ENCODE data around the gene ATP11A. TPM values are rescaled to one million over a fixed set of nuclear protein-coding genes. Genes with fewer than 3 reads are reported as not detected.
"Not testable (repeated sequence)": the region's sequence is repeated elsewhere in the genome, so short reads cannot be mapped to it uniquely, and the experiment has no call there.

Gene ATP11A
- polyA plus RNA-seq, 5 donors = 331 to 490 (median 383) TPM

DNA sequence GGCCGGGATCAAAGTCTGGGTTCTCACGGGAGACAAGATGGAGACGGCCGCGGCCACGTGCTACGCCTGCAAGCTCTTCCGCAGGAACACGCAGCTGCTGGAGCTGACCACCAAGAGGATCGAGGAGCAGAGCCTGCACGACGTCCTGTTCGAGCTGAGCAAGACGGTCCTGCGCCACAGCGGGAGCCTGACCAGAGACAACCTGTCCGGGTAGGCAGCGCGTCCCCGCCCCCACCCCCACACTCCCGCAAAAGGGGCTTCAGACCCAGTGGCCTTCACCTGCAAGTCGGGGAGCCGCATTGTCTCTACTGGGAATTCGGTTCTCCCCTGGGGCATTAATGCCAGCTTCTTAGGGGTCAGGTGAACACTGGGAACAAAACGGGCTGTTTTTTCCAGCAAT lies 164.5 kb downstream of the ATP11A start:
- DNase-seq = no peak

- no peak for DNase-seq
Measured at GRCh38 chr13:112855859-112856258, 166.0 kb downstream of the ATP11A start.

- DNase-seq = no peak
Measured at GRCh38 chr13:112857914-112858490, 168.2 kb downstream of the ATP11A start.

DNA sequence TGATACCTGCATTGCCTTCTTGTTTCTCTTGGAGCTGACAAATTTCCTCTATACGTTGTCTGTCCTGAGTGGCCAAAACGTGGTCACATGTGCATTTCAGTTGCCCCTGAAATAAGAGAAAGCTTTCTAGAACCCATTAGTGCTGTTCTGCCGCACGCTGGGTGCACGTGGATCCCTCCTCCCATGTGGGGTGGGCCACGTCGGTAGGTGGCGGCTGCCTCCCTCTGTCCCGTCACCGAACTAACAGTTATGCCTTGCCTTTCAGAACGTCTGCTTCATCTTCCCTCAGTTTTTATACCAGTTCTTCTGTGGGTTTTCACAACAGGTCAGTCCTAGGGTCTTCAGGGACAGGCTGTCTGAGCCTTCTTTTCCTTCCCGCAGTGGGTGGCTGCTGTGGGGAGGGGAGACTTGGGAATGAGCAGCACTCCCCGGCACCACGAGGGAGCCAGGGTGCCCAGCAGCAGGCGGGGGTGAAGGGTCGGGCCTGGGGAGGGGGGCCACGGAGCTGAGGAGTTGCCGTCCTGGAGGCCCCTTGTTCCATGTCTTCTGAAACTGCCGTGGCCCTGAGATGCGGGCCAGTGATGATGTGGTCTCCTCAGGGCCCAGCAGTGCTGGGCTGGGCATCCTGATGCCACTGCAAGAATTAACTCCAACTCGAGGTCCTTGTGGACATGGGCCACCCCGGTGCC lies 169.4 kb downstream of the ATP11A start:
- DNase-seq = no peak

- DNase-seq = no peak
Measured at GRCh38 chr13:112859817-112860190, 170.0 kb downstream of the ATP11A start.

DNA sequence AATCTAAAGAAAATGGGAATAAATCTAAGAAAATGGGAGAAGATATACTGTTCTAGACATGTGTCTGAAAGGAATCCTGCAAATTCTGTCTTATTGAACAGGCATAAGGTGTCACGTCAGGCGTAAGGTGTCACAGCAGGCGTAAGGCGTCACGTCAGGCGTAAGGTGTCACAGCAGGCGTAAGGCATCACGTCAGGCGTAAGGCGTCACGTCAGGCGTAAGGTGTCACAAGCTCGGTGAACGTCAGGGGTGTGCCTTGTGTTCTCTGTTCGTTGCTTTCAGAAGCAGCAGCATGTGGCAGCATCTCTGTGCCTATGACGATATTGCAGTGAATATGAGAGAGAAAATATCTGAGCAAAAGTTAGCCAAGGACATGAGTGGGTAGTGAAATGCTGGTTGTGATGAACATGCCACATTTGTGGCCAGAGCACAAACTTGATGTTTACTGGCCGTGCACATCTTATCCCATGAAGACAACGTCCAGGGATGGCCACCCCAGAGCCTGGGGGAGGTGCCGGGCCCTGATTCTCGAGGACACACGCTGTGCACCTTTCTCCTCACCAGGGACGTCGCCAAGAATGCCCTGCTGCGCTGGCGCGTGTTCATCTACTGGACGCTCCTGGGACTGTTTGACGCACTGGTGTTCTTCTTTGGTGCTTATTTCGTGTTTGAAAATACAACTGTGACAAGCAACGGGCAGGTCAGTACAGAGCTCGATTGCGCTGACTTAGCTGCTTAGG lies 172.2 kb downstream of the ATP11A start:
- DNase-seq = no peak

- DNase-seq = not testable (repeated sequence)
Measured at GRCh38 chr13:112863356-112863755, 173.5 kb downstream of the ATP11A start.

- not testable (repeated sequence) for DNase-seq
Measured at GRCh38 chr13:112865478-112865877, 175.6 kb downstream of the ATP11A start.

GRCh38 chr13:112867301-112867711 lies 177.5 kb downstream of the ATP11A start:
- no peak for DNase-seq

GRCh38 chr13:112868308-112868707 lies 178.5 kb downstream of the ATP11A start:
- DNase-seq = no peak

DNA sequence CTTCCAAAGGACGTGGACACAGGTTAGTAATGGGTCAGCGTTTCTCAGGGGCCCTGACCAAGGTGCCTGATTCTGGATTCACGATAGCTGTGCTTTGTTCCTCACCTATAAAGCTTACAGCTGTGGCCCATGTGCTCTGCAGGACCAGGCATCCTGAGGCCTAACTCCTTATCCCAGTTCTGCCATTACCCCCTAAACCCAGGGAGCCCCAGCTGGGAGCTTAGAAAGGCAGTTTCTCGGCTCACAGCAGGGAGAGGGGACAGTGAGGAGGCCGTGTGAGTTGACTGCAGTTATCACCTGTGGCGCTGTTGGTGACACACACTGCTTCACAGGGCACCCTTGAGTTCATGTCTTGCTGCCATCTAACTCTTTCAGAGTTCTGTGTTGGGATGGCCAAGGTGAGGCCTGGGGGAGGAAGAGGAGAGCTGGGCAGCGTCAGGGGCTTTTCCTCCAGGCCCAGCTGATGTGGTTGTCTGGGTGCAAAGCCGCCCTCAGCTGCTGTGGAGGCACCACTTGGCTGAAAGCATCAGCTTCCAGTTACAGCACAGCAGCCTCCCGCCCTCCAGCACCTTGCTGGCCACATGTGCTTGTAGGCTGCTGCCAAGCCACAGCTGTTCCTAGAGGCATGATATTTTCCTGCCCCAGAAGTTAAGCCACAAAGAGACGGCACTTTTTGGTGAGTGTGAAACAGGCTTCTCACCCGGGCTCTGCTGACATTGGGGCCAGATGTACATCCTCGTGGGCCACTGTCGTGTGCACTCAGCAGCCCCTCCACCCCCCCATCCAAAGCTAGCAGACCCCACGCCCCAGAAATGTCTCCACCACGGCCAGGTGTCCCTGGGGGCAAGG lies 179.6 kb downstream of the ATP11A start:
- DNase-seq = no peak

DNA sequence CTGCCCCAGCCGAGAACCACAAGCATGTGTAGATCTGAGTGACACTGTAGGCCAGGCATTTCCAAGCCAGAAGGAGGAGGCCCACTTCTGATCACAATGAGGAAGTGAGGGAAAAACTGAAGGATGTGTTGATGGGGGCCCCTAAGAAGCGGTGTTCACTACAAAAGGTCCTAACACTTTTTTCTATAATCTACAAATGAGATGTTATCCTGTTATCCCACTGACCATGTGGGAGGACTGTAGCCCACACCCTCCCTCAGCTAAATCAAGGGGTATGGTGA lies 180.2 kb downstream of the ATP11A start:
- DNase-seq = no peak

GRCh38 chr13:112870737-112871287 lies 181.0 kb downstream of the ATP11A start:
- DNase-seq = no peak

DNA sequence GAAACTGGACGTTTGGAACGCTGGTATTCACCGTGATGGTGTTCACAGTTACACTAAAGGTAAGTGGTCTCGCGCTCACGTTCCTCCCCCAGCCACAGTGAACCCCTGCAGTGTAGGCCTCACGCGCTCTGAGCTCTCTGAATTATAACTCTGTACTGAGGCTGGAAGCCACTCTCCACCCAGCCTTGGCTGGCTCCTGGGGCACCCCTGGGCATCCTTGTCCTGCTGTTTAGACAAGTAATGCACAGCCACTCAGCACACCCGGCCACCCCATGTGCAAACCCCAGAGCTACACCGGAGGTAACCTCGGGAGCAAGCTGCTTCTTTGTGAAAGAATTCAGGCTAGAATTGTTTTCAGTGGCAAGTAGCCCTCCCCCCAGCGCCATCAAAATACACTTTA lies 181.9 kb downstream of the ATP11A start:
- no peak for DNase-seq

DNA sequence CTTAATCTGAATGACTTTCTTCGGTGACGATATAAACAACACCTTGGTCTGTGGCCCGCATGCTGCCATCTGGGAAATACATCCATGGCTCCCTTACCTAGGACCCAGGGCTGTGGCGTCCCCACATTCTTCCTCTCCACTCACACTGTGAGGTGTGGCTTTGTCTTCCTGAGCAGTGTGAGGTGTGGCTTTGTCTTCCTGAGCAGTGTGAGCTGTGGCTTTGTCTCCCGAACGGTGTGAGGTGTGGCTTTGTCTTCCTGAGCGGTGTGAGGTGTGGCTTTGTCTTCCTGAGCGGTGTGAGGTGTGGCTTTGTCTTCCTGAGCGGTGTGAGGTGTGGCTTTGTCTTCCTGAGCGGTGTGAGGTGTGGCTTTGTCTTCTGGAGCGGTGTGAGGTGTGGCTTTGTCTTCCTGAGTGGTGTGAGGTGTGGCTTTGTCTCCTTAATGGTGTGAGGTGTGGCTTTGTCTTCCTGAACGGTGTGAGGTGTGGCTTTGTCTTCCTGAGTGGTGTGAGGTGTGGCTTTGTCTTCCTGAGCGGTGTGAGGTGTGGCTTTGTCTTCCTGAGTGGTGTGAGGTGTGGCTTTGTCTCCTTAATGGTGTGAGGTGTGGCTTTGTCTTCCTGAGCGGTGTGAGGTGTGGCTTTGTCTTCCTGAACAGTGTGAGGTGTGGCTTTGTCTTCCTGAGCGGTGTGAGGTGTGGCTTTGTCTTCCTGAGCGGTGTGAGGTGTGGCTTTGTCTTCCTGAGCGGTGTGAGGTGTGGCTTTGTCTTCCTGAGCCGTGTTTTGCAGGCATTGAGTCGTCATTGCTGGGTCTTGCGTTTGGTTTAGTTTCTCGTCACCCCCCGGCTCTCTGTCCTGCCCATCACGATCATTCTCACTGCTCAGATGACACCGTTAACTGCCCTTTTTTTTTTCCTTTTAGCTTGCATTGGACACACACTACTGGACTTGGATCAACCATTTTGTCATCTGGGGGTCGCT lies 183.1 kb downstream of the ATP11A start:
- DNase-seq = not testable (repeated sequence)

DNA sequence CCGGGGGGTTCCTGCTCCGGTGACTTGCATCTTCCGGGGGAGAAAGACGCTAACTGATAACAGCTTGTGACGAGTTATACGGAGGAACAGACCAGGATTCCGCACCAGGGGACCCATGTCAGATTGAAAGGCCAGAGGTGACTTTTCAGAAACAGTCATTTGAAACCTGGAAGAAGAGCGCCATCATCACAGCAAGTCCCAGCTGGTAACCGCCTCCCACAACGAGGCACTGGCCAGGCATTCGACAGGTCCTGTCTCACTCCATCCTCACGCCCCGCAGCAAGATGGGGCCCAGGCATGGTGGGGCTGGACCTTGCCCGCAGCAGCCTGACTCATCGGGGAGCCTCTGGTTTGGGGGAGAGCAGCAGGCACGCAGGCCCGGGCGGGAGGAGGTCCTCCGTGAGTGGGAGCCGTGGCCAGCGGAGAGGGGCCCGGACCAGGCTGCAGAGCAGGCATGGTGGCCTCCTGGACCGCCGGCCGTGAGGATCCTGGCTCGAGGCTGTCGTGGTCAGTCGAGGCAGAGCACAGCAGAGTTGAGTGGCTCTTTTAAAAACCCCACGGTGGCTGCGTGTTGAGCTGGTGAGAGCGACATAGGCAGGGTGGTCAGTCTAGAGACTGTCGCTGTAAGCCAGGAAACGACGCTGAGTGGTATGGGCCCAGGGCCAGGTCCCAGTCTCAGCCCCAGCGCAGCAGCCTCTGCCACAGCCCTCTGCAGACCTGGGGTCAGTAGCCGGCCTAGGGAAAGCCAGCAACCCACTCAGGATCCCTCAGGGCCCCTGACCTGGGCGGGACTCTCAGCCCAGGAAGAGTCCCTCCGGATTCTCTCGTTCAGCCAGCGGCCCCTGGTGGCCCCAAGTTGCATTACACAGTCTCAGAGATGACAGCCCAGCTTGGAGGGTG lies 184.3 kb downstream of the ATP11A start:
- peak; percentile 70 to 73 for DNase-seq

DNA sequence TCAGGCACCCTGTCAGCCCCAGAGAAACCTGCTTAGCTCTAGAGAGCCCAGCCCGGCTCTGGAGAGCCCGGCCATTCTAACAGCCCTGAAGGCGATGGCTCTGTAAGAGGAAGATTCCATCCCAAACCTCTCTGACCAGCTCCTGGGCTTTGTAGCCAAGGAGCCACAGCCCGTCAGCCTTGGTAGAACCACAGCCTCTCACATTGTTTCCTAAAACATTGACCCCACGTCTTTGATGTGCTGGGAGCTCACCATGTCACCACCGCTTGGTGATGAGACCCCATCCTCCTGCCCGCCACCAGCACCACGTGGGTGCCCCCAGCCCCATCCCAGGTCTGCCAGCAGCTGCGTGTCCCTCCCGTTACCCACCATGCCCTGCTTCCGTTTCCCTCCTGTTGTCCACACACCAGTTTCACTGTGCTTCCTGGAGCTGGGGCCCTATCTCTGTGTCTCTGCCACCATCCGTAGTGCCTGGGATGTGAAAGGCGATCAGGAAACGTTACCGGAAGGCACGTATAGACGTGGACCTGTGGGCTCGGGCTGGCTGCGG lies 185.0 kb downstream of the ATP11A start:
- DNase-seq = no peak

- DNase-seq = no peak
Measured at GRCh38 chr13:112875627-112876026, 185.8 kb downstream of the ATP11A start.

DNA sequence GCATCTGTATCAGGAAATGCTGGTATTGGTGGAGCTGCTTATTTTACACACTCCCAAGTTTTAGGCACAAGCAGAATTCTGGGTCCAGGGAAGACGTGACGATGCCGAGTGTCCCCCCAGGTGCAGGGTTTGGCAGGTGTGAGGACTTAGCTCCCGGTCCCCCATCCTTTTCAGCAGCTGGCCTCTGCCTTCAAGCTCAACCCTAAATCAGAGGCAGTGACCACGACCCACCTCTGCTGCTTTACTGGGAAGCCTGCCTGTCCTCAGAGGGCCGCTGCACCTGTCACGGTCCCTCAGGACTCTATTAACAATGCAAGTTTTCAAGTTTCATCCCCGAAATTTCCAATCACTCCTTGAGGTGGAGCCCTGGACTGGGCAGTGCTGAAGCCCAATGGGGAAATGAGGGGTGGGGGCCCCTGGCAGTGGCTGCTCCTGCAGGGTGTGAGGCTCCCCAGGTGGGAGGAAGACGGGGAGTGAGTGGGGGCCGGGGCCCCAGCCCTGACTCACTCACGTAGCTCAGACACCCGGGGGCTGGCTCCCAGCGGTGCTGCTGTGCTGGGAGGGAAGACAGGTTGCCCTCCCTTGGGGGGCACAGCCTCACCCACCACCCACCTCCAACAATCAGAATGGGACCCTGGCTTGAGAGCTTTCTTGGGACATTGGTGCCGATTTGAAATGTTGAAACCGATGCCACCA lies 186.6 kb downstream of the ATP11A start:
- no peak for DNase-seq
